ENCODE data around the gene LCE1D.

LCE1D gene

DNA sequence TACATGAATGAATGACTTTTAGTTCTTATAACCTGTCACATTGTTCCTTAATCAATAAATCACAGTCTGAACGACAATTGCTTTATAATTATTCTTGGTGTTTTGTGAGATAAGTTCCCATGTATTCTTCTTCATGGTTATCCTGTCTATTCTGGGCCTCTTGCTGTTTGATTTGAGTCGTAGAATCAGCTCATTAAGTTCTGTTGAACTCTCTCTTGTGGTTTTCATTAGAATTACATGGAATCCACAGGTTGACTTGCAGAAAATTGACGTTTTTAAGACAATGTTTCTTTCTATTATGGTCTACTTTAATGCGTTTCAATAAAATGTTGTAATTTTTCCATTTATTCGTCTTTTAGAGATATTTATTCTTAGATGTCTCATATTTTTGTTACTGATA lies 26.8 kb downstream of the LCE1D start:
- no peak for DNase-seq

DNA sequence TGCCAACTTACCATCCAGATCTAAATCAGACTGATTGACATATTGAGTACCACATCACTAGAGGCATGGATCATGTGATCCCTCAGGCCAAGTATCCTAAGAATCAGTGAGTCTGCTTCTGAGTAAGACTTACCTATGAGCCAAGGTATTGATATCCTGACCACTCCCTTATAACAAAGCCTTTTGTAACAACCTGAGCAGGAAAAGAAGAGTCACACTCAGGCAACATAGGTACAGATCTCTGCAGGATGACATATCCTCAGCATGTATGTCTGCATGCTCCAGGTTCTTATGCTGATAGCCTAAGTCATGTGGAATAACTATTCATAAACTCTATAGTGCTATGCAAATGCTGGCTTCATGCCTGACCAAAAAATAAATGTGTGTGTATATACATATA lies 28.4 kb downstream of the LCE1D start:
- DNase-seq, result no peak

DNA sequence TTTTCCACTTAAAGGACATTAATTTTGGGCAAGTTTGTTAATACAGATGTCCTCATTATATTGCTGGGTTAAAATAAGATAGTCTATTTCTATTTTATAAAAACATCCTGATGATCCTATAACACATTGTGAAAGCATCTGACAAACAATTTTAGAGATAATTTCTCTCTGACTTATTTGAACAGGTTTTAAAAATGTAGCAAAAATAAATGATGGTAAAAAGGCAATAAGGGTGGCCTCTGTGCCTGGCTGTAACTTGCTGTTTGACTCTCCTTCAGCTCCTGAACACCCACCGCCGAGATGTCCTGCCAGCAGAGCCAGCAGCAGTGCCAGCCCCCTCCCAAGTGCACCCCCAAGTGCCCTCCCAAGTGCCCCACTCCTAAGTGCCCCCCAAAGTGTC lies 30.7 kb downstream of the LCE1D start, which contains the start of gene LCE1A:
Gene LCE1A, plus strand, starts transcription at position 301 of the 400 bp plus-strand sequence. Its CDS starts 0 bp downstream, at position 301.
- no peak for DNase-seq

DNA sequence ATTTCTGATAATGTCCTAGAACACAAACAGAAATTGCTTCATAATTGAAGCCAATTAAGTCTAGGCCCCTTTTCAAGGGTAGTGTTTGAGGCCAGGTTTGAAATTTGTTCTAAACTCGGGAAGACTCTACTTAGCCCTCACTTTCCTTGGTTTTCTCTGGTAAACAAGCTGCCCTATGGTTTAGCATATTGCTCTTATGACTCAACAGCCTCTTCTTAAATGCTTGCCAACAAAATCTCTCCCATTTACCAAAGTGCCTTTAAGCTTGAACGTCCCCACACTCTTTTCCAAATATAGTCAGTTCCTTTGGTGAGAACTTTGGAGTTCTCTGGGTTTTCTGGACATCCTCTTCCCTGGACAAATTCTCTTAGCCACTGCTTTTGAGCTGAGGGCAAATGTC lies 40.3 kb downstream of the LCE1D start:
- DNase-seq, result no peak

GRCh38 chr1:152842556-152842955 lies 46.0 kb downstream of the LCE1D start, which contains the start of gene LCE6A:
TSS of gene LCE6A (plus strand) at chr1:152842856. CDS start at chr1:152843521, 665 bp downstream.
- DNase-seq, result no peak

Measured in NCI-H1048 (cell line).